Tibial nerve (tissue), 4 donors: ENCODE measurements around the gene RHBDD1.

ENCODE experiments used
- EP300 ChIP-seq, 2 donors: sonication (generic); formaldehyde crosslinking; IDR thresholded peaks; one replicate each; pipeline ENCODE4 v1.6.1; 2017; ENCODE audit warnings: antibody characterized with exemption in 2 of 2, mild to moderate bottlenecking in 1 of 2
- POLR2A ChIP-seq, 2 donors: fragments of 450-650 bp; IDR thresholded peaks; one replicate each; pipeline ENCODE4 v1.6.1; 2017; ENCODE audit warnings: antibody characterized with exemption in 2 of 2, mild to moderate bottlenecking in 2 of 2, moderate library complexity in 2 of 2
- TF ChIP-seq, protein P1 (sequence below), 5 experiments: fragments of 200-600 bp in 3 of 5; fragments of 450-650 bp in 2 of 5; sonication (generic) in 3 of 5; IDR thresholded peaks; one replicate each; pipeline ENCODE4 v1.5.1; 2016 to 2019; ENCODE audit warnings: antibody characterized with exemption in 5 of 5, mild to moderate bottlenecking in 3 of 5, moderate library complexity in 2 of 5

DNA sequence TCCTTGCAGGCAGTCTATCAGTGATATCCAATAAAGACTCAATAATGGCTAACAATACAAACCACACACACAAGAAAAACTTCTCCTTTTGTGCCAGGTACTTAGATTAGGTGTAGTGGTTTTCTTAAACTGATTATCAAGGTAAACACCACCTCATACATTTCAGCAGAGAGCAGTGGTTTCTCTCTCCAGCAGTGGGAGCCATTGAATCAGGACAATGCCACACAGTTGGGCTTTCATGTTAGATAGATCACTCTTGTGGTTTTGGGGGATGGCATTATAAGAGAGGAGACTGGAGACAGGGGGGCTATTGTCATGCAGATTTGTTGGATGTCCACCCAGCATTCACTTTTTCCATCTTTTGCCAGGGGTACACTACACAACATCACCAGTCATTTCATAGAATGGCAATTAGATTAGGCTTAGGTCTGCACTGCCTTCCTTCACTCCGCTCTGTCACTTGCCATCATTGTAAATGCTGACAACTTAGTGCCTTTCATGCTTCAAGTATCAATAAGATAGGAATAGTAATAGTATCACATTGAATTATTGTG lies 22.6 kb upstream of the RHBDD1 start:
- TF ChIP-seq, protein P1, sequence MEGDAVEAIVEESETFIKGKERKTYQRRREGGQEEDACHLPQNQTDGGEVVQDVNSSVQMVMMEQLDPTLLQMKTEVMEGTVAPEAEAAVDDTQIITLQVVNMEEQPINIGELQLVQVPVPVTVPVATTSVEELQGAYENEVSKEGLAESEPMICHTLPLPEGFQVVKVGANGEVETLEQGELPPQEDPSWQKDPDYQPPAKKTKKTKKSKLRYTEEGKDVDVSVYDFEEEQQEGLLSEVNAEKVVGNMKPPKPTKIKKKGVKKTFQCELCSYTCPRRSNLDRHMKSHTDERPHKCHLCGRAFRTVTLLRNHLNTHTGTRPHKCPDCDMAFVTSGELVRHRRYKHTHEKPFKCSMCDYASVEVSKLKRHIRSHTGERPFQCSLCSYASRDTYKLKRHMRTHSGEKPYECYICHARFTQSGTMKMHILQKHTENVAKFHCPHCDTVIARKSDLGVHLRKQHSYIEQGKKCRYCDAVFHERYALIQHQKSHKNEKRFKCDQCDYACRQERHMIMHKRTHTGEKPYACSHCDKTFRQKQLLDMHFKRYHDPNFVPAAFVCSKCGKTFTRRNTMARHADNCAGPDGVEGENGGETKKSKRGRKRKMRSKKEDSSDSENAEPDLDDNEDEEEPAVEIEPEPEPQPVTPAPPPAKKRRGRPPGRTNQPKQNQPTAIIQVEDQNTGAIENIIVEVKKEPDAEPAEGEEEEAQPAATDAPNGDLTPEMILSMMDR (IDR thresholded peaks at IDR 0.05), result peak in 1 of 5 experiments; percentile 5
- no peak for TF ChIP-seq POLR2A (IDR thresholded peaks at IDR 0.05)
- TF ChIP-seq EP300 (IDR thresholded peaks at IDR 0.05), result no peak
